ENCODE measurements around the gene CDH23.
A peak's percentile ranks its signal among the peaks of the same experiment; 100 is the strongest.
"Not testable (repeated sequence)": the region's sequence is repeated elsewhere in the genome, so short reads cannot be mapped to it uniquely, and the experiment has no call there.

The CDH23 gene

GRCh38 chr10:71396711-71397295 lies at the start of gene CDH23:
Gene CDH23, plus strand, starts transcription at chr10:71396920. Its CDS starts 42,912 bp downstream, at chr10:71439832.
- DNase-seq, result peak; percentile 67

- no peak for DNase-seq
Observed at GRCh38 chr10:71347587-71348395, 48.9 kb upstream of the CDH23 start.

- DNase-seq, result no peak
Observed at GRCh38 chr10:71348850-71349249, 47.9 kb upstream of the CDH23 start.

- DNase-seq, result no peak
Observed at GRCh38 chr10:71349406-71349805, 47.3 kb upstream of the CDH23 start.

GRCh38 chr10:71351087-71351486 lies 45.6 kb upstream of the CDH23 start:
- no peak for DNase-seq

GRCh38 chr10:71351628-71352319 lies 44.9 kb upstream of the CDH23 start:
- DNase-seq, result no peak

GRCh38 chr10:71353639-71354038 lies 43.1 kb upstream of the CDH23 start:
- no peak for DNase-seq

- no peak for DNase-seq
Observed at GRCh38 chr10:71354776-71355175, 41.9 kb upstream of the CDH23 start.

- DNase-seq, result no peak
Observed at GRCh38 chr10:71355886-71356285, 40.8 kb upstream of the CDH23 start.

- DNase-seq, result no peak
Observed at GRCh38 chr10:71357792-71358265, 38.9 kb upstream of the CDH23 start.

GRCh38 chr10:71358277-71358676 lies 38.4 kb upstream of the CDH23 start:
- no peak for DNase-seq

- DNase-seq, result not testable (repeated sequence)
Observed at GRCh38 chr10:71358906-71359305, 37.8 kb upstream of the CDH23 start.

- peak; percentile 57 for DNase-seq
Observed at GRCh38 chr10:71359364-71360046, 37.2 kb upstream of the CDH23 start.

- no peak for DNase-seq
Observed at GRCh38 chr10:71360735-71361134, 36.0 kb upstream of the CDH23 start.

GRCh38 chr10:71361581-71361980 lies 35.1 kb upstream of the CDH23 start:
- no peak for DNase-seq

- no peak for DNase-seq
Observed at GRCh38 chr10:71362141-71362540, 34.6 kb upstream of the CDH23 start.

GRCh38 chr10:71363936-71364335 lies 32.8 kb upstream of the CDH23 start:
- DNase-seq, result no peak

GRCh38 chr10:71365366-71365765 lies 31.4 kb upstream of the CDH23 start:
- DNase-seq, result no peak

- DNase-seq, result no peak
Observed at GRCh38 chr10:71366690-71367089, 30.0 kb upstream of the CDH23 start.

- no peak for DNase-seq
Observed at GRCh38 chr10:71367271-71367670, 29.4 kb upstream of the CDH23 start.

GRCh38 chr10:71368176-71368575 lies 28.5 kb upstream of the CDH23 start:
- DNase-seq, result no peak

- DNase-seq, result no peak
Observed at GRCh38 chr10:71368643-71369042, 28.1 kb upstream of the CDH23 start.

GRCh38 chr10:71369602-71370001 lies 27.1 kb upstream of the CDH23 start:
- DNase-seq, result no peak

Measured in right hindlimb (tissue), 1 donor.